Activated gamma-delta T cell treated with Interleukin-2 at 50 U/mL for 16 hours (primary cell): ENCODE results near the gene FAM222B.
"Not testable (repeated sequence)": the region's sequence is repeated elsewhere in the genome, so short reads cannot be mapped to it uniquely, and the experiment has no call there.

Experiments used
- DNase-seq: peaks from one replicate; pipeline ENCODE4 v3.0.0-alpha.2; 2020

FAM222B gene

DNA sequence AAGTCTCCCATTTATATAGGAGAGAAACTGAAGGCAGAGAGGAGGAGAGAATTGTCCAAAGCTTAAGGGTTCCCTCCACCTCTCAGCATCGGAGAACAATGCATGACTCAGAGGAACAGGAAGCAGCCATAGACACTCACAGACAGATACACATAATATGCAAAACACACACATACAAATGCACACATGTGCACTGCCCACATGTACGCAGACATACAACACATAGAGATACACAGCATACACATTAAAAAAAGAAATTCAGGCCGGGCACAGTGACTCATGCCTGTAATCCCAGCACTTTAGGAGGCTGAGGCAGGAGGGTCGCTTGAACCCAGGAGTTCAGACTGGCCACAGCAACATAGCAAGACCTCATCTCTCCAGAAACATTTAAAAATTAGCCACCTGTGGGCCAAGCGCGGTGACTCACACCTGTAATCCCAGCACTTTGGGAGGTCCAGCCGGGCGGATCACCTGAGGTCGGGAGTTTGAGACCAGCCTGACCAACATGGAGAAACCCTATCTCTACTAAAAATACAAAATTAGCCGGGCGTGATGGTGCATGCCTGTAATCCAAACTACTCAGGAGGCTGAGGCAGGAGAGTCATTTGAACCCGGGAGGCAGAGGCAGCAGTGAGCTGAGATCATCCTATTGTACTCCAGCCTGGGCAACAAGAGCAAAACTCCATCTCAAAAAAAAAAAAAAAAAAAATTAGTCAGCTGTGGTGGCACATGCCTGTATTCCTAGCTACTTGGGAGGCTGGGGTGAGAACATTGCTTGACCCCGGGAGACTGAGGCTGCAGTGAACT is 23.6 kb upstream of the FAM222B start:
- DNase-seq, result no peak

DNA sequence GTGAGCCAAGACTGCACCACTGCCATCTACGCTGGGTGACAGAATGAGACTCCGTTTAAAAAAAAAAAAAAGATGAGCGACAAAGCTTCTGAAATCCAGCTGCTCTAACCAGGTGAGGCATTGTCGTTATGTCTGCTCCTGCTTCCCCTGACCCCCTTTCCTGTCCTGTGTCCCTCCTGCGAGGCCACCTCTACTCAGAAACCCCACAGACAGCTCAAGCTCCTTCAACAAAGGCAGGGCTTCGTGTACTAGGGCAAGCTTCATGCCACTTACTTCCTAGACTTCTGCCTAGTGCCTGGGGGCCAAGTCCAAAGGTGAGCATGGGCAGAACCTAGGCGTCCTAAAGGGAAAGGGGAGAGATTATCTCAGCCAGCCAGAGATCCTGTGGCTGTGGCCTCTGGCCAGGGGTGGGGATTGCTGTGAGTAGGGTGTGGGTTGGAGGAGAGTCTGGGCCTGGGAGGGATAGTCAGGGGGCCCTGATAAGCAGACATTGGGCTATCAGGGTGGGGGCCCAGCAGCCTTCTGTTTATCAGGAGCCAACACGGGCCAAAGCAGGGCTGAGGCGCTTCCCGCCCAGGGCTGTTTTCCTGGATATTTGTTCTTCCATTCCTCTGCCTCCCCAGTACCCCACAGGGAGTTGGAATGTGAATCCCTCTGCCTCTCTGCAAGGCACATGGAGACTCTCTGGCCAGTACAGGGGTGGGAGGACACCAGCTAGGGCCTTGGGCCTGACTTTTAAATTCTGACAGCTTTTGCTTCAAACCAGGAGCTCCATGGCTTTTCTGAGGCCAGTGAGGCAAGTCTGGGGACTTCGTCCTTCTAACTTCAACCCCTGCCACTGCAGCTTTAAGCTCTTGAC is 22.6 kb upstream of the FAM222B start:
- no peak for DNase-seq

DNA sequence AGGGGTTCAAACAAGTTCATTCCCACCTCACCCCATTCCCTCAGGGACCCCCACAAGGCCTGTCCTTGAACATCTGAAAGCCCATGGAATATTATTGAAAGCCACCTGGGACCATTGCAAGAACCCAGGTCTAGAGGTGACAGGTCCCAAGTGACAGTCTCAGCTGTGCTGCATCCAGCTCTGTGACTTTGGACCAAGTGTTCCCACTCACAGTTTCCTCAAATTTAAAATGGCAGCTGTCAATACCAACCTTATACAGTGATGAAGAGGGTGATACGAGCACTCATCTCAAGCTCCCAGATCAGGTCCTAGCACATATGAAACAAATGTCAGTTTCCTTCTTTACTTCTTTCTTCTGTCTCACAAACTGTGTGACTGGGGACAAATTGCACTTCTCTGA is 21.4 kb upstream of the FAM222B start:
- no peak for DNase-seq

DNA sequence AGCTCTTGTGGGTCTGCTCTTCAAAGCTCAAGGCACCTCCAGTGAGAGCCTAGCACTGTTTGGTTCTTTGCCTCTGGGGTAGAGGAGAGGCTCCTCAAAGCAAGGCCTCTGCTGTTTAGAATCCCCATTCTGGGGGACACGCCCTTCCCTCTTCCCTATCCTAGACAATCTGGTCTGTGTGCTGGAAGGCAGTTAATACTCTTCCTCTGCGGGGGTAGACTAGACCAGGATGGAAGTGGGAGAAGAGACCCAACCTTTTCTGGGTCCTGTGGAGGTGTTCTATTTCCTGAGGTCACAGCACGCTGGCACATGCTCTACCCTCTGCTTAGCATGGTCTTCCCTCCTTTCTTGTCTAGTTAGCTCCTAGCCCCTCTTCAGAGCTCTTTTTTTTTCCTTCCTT is 20.0 kb upstream of the FAM222B start:
- no peak for DNase-seq

DNA sequence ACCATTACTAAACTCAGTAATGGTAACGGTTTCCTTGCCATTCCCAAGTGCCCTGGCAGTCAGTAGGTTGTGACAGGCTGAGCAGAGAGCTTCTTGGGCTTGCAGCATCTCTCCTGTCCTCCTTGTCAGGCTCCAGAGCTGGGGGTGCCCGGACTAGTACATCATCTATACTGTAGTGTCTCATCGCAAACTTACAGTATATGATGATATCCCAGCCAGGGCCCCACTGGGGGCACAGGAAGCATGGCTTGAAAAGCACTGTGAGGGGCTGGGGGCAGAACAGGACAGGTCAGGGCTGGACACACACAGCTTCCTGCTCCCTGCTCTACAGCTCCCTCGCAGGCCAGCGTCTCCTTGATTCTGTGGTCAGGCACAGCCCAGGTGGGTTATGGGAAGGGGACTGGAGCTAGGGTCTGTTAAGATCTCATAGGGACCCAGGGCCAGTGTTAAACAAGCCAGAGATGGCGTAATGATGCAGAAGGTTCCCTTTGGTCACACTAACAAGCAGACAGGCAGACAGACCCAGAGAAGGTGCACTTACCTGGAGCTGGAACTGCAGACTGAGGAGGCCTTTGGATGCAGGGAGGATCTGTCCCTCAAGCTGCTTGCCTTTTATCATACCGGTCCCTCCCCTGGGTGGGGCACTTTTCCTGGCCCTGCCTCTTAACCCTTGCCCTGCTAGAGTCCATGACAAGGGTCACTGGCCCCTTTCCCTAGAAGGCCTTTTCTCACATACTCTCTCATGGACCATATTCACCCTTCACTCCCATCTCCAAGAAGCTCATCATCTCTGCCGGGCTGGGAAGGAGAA is 19.0 kb upstream of the FAM222B start:
- DNase-seq, result no peak

DNA sequence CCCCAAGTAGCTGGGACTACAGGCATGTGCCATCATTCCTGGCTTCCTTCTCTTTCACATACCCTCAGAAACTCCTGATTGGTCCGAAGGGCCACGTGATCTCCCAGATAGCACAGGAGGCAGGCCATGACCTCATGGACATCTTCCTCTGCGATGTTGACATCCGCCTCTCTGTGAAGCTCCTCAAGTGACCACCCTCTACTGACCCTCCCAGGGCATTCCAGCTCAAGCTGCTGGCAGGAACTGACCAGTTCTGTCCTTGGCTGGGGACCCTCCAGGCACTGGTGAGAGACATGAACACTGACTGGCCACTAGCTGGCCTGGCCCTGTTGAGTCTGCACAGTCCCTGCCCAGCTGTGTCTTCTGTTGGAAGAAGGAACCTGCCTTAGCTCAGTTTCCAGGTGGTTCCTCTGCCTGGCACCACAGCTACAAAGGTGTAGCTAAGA is 17.8 kb upstream of the FAM222B start:
- DNase-seq, result no peak

DNA sequence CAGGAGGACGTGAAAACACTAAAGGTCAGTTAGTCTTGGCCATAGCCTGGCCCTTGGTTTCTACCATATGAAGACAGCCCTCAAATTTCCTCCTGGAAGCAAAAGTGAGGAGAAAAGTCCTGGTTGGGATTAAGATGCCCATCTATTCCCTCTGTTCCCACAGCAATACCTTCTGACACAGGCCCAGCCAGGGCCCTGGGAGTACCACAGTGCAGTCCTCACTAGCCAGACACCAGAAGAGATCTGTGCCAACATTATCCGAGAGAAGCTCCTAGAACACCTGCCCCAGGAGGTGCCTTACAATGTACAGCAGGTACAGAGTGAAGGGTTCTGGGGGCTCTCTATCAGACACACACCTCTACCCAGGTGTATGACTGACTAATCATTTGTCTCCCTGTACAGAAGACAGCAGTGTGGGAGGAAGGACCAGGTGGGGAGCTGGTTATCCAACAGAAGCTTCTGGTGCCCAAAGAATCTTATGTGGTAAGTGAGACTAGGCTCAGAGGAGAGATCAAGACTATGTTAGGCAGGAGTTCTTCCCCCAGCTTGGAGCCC is 16.3 kb upstream of the FAM222B start:
- DNase-seq, result no peak

DNA sequence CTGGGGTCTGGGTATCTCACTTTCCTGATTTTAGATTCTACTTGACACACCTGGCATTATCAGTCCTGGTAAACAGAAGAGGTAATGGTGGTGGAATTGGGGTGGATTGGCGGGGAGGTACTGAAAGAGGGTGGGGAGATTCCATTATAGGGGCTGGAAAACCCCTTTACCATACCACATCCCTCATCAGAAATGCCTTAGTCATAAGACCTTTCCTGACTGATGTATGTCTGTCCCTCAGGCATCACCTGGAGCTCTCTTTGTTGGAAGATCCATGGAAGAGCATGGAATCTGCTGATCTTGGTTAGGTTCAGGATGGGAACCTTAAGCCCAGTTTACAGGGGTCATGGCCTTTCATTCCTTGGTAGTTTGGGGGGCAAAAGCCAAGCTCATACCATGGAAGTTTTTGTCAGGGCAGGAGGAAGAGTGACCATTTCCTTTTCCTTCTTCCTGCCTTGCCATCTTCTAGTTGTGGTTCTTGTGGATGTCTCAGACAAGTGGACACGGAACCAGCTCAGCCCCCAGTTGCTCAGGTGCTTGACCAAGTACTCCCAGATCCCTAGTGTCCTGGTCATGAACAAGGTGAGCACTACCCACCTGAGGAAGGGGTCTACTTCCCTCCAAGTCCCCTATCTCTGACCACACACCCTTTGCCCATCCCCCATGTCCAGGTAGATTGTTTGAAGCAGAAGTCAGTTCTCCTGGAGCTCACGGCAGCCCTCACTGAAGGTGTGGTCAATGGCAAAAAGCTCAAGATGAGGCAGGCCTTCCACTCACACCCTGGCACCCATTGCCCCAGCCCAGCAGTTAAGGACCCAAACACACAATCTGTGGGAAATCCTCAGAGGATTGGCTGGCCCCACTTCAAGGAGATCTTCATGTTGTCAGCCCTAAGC is 15.6 kb upstream of the FAM222B start:
- DNase-seq, result no peak

DNA sequence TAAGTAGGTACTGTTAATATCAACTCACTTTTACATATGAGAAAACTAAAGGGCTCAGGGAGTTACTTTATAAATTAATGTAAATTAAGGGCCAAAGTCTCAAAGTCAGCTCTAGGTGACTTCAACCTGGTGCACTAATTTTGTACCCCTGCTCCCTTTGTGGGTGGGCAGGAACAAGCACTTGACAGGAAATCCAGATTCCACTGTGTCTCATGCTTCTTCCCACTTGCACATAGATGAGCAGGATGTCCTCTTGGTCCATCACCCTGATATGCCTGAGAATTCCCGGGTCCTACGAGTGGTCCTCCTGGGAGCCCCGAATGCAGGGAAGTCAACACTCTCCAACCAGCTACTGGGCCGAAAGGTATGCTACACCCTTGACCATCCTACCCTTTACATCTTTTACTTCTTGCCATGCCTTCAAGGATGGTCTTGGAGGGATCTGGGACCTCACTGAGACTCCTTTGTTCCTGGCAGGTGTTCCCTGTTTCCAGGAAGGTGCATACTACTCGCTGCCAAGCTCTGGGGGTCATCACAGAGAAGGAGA is 13.5 kb upstream of the FAM222B start:
- DNase-seq, result no peak

DNA sequence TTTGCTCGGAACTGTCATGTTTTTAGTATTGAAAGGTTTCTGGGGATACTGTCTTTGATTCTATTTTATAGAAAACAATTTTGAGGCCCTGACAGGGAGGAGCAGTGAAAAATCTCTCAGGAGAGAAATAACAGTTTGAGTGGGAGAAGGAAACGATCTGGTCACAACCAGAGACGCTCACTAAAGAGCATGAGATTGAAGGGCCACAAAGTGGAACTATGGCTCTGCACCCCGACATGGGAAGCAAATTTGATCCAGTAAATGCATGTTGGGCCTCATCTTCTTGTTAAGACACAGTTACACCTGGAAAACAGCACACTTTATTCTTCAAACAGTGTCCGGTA is 12.7 kb upstream of the FAM222B start:
- no peak for DNase-seq

DNA sequence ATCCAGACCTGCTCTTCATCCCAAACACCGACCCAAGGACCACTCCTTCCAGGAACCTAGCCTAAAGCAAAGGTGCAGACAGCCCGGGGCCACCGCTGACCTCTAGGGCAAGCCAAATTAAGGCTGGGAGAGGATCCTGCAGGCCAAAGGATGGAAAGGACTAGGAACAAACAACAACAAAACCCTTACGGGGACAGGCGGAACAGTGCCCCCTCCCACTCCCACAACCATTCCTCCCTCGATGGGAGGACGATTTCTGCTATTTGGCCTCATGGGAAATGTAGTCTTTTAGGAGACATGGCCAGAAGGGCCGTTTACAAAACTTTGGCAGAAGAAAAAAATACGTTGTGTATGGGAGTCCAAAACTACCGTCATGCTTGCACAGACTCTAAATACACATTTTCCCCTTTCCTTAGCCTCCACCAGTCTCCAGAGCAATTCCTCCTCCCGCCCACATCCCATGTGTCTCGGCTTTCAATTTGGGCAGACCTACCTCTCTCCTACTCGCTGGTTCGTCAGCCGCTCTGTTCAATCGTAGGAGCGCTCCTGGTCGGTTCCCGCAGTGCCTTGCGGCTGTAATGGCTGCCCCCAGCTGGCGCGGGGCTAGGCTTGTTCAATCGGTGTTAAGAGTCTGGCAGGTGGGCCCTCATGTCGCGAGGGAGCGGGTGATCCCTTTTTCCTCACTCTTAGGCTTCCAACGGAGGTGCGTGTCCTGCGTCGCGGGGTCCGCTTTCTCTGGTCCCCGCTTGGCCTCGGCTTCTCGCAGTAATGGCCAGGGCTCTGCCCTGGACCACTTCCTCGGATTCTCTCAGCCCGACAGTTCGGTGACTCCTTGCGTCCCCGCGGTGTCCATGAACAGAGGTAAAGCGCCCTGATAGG is 12.1 kb upstream of the FAM222B start, which contains the start of gene ERAL1:
Gene ERAL1 (plus strand): TSS at position 560 of the 879 bp plus-strand sequence. CDS start 19 bp downstream, at position 579.
- DNase-seq, result peak; percentile 74

DNA sequence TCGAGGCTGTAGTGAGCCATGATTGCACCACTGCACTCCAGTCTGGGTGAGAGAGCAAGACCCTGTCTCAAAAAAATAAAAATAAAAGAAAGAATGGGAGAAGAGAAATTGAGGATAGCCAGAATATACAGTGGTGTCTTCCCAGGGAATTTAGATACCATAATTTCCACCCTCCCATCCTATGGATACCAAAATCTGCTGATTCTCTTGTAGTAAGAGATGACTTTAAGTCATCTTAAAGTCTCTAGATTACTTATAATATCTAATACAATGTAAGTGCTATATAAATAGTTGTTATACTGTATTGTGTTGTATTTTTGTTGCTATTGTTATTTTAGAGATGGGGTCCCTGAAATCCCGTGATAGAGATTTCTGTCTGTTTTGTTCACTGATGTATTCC is 10.7 kb upstream of the FAM222B start:
- no peak for DNase-seq

DNA sequence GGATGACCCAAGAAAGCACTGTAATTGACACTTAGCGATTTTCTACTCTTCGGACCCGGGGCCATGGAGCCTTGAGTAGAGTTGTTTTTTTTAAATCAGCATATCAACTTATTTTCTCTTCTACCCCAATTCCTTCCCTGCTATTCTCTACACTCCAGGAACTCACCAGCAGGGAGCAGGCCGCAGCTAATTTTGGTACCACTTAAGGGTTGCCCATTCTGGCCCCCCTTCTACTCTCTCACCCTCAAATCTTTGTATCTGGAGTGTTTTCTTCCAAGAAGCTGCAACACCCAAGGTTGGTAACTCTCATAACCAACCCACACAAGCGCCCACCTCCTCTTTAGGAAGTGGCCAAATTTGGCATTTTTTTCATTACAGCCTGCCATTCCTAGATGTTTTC is 6.7 kb upstream of the FAM222B start:
- DNase-seq, result no peak

DNA sequence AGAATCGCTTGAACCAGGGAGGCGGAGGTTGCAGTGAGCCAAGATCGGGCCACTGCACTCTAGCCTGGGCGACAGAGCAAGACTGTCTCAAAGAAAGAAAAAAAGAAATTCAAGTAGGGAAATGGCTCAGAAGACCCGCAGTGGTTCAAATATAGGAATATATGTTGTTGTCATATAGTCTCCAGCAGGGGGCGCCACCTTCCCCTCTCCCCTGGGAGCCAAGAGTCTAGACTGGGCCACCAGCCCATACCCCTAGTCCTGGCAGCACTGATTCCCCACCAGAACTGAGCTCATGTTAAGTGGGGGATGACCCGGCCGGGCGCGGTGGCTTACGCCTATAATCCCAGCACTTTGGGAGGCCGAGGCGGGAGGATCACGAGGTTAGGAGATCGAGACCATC is 6.1 kb upstream of the FAM222B start:
- DNase-seq, result peak; percentile 44

DNA sequence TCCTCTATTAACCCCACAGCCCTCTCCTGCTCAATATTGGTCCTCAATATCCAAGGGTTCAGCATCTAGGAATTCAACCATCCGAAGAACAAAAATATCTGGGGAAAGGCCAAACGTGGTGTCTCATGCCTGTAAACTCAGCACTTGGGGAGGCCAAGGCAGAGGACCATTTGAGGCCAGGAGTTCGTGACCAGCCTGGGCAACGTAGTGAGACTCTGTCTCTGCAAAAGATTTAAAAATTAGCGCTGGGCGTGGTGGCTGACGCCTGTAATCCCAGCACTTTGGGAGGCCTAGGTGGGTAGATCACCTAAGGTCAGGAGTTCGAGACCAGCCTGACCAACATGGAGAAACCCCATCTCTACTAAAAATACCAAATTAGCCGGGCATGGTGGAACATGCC is 4.1 kb upstream of the FAM222B start:
- not testable (repeated sequence) for DNase-seq

DNA sequence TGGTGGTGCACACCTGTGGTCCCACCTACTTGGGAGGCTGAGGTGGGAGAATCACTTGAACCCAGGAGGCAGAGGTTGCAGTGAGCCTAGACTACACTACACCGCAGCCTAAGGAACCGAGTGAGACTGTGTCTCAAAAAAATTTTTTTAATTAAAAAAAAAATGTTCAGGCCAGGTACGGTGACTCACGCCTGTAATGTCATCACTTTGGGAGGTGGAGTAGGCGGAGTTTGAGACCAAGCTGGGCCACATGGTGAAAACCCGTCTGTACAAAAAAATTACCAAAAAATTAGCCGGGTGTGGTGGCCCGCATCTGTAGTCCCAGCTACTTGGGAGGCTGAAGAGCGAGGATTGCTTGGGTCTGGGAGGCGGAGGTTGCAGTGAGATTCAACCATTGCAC is 3.6 kb upstream of the FAM222B start:
- DNase-seq, result no peak

DNA sequence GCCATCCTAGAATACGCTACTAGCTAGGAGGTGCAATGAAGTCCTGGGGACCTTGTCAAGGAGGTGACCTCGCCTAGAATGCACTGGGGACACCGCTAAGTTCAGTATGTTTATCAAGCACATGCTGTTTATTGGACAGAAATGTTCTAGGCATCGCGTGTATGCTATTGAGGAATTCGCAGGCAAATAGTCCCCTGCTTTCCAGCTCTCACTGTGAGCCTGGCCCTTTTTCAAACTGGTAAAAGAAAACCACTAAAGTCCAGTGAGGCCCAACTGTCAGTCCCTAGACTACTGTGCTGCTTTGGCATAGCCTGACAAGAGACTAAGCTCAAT is 1.2 kb upstream of the FAM222B start:
- no peak for DNase-seq

DNA sequence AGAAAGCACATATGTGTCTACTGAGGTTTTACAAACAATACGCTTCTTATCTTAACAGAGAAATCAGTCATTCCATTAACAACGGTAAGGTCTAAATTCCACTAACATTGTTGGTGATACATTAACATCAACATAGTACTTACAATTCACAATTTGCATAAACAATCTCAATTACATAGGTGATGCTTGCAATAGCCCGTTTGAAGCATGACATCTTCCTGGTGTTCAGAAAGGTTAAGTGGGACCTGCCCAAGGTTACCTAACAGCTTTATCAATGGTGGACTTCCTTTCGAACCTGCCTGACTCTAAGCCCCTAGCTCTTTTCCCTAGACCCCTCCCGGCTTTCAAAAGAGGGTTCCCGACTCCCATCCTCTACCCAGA is 699 bp downstream of the FAM222B start:
- no peak for DNase-seq

DNA sequence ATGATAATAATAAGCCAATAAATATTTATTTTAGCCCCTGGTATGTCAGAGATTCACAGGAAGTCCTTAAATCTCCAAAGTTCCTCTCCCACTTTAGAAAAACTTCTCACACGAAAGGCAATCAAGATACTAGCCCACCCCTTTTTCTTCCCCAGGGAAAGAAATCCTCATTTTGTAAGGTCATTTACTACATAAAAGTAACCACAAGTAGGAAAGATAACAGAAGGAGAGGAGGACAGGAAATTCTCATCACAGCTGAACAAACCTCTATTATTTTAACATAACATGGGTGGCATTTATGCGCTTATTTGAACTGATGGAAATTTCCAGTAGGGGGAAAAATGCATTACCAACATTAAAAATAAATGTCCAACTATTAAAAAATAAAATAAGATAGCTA is 3.4 kb downstream of the FAM222B start:
- no peak for DNase-seq

DNA sequence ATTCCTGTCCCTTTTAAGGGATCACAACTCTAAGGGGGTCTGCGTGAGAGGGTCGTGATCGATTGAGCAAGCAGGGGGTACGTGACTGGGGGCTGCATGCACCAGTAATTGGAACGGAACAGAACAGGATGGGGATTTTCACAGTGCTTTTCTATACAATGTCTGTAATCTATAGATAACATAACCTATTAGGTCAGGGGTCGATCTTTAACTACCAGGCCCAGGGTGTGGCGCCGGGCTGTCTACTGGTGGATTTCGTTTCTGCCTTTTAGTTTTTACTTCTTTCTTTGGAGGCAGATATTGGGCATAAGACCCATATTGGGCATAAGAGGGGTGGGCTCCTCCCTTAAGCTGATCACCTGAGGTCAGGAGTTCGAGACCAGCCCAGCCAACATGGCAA is 6.0 kb downstream of the FAM222B start:
- DNase-seq, result not testable (repeated sequence)

DNA sequence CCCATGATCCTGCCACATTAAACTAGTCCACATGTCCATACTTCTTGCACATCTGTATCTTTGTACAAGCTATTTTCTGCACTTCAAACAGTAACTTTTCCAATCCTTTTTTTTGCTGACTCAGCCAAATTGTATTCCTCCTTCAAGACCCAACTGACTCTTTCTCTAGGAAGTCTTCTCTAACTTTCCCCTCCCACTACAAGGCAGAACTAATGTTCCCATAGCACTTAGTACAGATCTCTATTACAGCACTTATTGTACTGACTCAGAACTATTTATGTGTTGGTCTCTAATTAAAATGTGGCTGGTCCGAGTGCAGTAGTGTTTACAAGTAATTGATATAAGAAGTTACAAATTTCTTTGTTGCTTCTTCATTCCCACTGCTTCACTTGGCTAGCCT is 8.2 kb downstream of the FAM222B start:
- no peak for DNase-seq
